H1 (cell line): Measurements from ENCODE around the gene SCG3. TPM values are rescaled to one million over a fixed set of nuclear protein-coding genes. Genes with fewer than 3 reads are reported as not detected.

Experiments
- CREB1 ChIP-seq: IDR thresholded peaks from 2 replicates; pipeline ENCODE4 v1.6.1; 2012; ENCODE audit warnings: inconsistent platforms
- SP1 ChIP-seq: IDR thresholded peaks from 2 replicates; pipeline ENCODE4 v1.6.1; 2011; ENCODE audit warnings: low read depth, low read length
- SRF ChIP-seq: IDR thresholded peaks from 2 replicates; pipeline ENCODE4 v1.6.1; 2011; ENCODE audit warnings: mild to moderate bottlenecking, low read depth, low read length, moderate library complexity
- SUZ12 ChIP-seq: fragments of 200-600 bp; sonication (generic); IDR thresholded peaks from 2 replicates; pipeline ENCODE4 v1.6.1; 2012; ENCODE audit warnings: mild to moderate bottlenecking, inconsistent platforms, low read length, moderate library complexity, mixed read lengths
- TCF12 ChIP-seq: IDR thresholded peaks from 2 replicates; pipeline ENCODE4 v1.6.1; 2011; ENCODE audit warnings: low read depth, mild to moderate bottlenecking, low read length
- YY1 ChIP-seq: IDR thresholded peaks from 2 replicates; pipeline ENCODE4 v1.6.1; 2011; ENCODE audit warnings: low read depth, mild to moderate bottlenecking, low read length
- polyA plus RNA-seq, 7 experiments: library from polyadenylated mRNA; depleted of rRNA in 3 of 7; stranded (reverse) in 5 of 7; unstranded in 2 of 7; fragments of >200 nt in 5 of 7; fragments of 200-250 nt in 2 of 7; gene quantifications; 1 replicate in 5 of 7; 2 replicates in 1 of 7; 4 replicates in 1 of 7; pipeline versions ENCODE4 v1.2.1 to v1.2.3, GENCODE V29; 2011 to 2013; ENCODE audit warnings: missing spikeins in 2 of 7, mixed read lengths in 2 of 7
- total RNA-seq: library from RNA; stranded (reverse); fragmentation: NEBNext Ultra II Directional; extraction: Animal tissue kit (Norgen Biotek cat#: 25700); gene quantifications from 2 replicates; pipeline ENCODE4 v1.2.1, GENCODE V29; 2021

SCG3 gene
- total and polyA plus RNA-seq, 2 of the 8 experiments (the other 6 are each of a cell fraction or from before 2014, with no cell fraction given): 5.2 to 45.9 TPM

- no peak for TF ChIP-seq TCF12
- no peak for TF ChIP-seq YY1
- TF ChIP-seq CREB1: no peak
- no peak for TF ChIP-seq SRF
- no peak for TF ChIP-seq SUZ12
- no peak for TF ChIP-seq SP1
Measured at GRCh38 chr15:51706926-51707608, 25.8 kb downstream of the SCG3 start (continued).
